Measurements from ENCODE around the gene JAM3.

The JAM3 gene

DNA sequence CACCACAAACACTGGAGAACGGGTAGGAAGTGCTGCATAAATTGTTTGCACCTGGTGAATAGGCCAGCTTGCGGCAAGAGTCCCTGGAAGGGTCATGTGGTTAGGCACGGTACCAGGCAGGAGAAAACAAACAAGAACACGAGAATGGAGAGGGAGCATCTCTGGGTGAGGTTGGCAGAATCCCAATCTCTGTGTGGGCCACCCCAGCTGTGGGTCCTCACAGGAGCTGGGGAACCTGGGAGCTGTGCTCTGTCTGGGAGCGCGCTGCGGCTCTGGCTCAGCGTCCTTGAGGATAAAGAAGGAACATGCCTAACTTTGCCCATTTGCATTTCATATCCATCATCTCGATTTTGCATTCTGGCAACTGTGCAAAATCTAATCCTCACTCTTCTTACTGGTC lies 46.1 kb upstream of the JAM3 start:
- Histone ChIP-seq H3K79me2 (ENCODE audit: insufficient read depth, low read length) (no peaks in the 10 kb centered on the region), H3K4me3 (ENCODE audit: low read depth in 1 of 2, low read length in 2 of 2) (no peak overlapping the region), H3K9me3 (ENCODE audit: insufficient read depth, low read length, severe bottlenecking) (no peaks in the 10 kb centered on the region), H3K4me2 (ENCODE audit: insufficient read depth, low read length) (no peak overlapping the region), H3K27me3 (ENCODE audit: insufficient read depth, low read length, poor library complexity) (peaks cover 31% of the 10 kb centered on the region), H4K20me1 (ENCODE audit: insufficient read depth, low read length) (no peaks in the 10 kb centered on the region; the same call in 1 of the 2 replicates), H2AFZ (ENCODE audit: low read depth, low read length) (no peak overlapping the region), H3K27ac (ENCODE audit: low read length) (no peak overlapping the region), H3K4me1 (ENCODE audit: insufficient read depth, low read length) (no peaks in the 10 kb centered on the region), H3K36me3 (ENCODE audit: insufficient read depth, low read length) (no peaks in the 10 kb centered on the region), H3K9ac (ENCODE audit: low read depth, low read length) (no peak overlapping the region)
- ATAC-seq (ENCODE audit: insufficient read depth, low read depth) (no peak), DNase-seq (no peak)
- TF ChIP-seq EZH2 (IDR thresholded peaks at IDR 0.05; ENCODE audit: borderline replicate concordance, low read depth, low read length, severe bottlenecking) = no peak

DNA sequence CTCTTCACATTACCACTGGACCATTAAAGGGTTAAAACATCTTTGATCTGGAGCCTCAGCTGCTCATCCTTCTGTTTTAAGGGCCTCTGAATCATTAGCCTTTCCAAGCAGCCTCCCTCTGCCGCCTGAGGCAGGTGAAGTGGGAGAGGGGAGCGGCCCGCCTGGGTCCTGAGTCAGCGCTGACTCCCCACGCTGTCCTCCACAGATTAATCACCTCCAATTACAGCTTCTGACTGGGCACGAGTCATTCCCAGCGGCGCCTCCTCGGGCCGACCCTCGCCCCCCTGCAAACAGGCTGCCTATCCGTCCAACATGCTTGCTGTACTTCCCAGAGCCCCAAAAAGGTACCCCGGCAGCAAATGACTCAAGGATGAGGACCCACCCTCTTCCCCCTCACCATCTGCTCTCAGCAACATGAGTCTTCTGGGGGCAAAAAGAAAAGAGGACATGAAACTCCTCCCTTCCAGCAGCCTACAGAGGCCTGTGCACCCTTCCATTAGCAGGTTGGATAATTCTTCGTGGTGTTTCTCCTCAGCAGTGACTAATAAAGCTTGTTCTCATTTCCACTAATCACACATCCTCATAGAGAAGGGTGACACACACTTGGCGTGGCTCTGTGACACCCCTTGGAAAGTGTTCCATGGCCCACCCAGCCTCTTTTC lies 44.3 kb upstream of the JAM3 start:
- no peak overlapping the region for H3K9ac ChIP-seq (ENCODE audit: low read depth, low read length)
- DNase-seq = no peak
- no peak overlapping the region for H3K27ac ChIP-seq (ENCODE audit: low read length)
- H3K4me1 ChIP-seq (ENCODE audit: insufficient read depth, low read length) = no peaks in the 10 kb centered on the region
- H3K36me3 ChIP-seq (ENCODE audit: insufficient read depth, low read length) = no peaks in the 10 kb centered on the region
- H3K27me3 ChIP-seq (ENCODE audit: insufficient read depth, low read length, poor library complexity) = peaks cover 29% of the 10 kb centered on the region
- H3K4me2 ChIP-seq (ENCODE audit: insufficient read depth, low read length) = no peak overlapping the region
- H3K9me3 ChIP-seq (ENCODE audit: insufficient read depth, low read length, severe bottlenecking) = no peaks in the 10 kb centered on the region
- TF ChIP-seq, protein P1, sequence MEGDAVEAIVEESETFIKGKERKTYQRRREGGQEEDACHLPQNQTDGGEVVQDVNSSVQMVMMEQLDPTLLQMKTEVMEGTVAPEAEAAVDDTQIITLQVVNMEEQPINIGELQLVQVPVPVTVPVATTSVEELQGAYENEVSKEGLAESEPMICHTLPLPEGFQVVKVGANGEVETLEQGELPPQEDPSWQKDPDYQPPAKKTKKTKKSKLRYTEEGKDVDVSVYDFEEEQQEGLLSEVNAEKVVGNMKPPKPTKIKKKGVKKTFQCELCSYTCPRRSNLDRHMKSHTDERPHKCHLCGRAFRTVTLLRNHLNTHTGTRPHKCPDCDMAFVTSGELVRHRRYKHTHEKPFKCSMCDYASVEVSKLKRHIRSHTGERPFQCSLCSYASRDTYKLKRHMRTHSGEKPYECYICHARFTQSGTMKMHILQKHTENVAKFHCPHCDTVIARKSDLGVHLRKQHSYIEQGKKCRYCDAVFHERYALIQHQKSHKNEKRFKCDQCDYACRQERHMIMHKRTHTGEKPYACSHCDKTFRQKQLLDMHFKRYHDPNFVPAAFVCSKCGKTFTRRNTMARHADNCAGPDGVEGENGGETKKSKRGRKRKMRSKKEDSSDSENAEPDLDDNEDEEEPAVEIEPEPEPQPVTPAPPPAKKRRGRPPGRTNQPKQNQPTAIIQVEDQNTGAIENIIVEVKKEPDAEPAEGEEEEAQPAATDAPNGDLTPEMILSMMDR (IDR thresholded peaks at IDR 0.05; ENCODE audit: borderline replicate concordance, extremely low read depth, low read length, poor library complexity, severe bottlenecking) = no peak
- no peak for TF ChIP-seq EZH2 (IDR thresholded peaks at IDR 0.05; ENCODE audit: borderline replicate concordance, low read depth, low read length, severe bottlenecking)
- H4K20me1 ChIP-seq (ENCODE audit: insufficient read depth, low read length) = no peaks in the 10 kb centered on the region; the same call in 1 of the 2 replicates
- ATAC-seq (ENCODE audit: insufficient read depth, low read depth) = no peak
- H3K4me3 ChIP-seq (ENCODE audit: low read depth in 1 of 2, low read length in 2 of 2) = no peak overlapping the region
- H3K79me2 ChIP-seq (ENCODE audit: insufficient read depth, low read length) = no peaks in the 10 kb centered on the region
- H2AFZ ChIP-seq (ENCODE audit: low read depth, low read length) = no peak overlapping the region

DNA sequence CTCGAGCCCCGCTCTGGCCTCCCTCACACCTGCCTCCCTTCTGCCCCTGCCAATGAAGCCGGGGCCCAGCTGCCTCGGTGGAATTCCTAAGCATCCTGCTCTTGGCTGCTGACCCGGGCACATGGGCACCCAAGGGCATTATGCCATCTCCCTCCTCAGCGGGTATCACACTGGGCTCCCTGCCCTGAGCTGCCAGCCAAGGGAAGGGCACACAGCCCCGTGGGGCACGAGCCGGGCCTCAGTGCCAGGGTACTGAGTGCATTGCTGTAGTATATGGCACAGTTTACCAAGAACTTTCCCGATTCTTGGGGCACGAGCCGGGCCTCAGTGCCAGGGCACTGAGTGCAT lies 43.8 kb upstream of the JAM3 start:
- Histone ChIP-seq H3K27ac (ENCODE audit: low read length) (no peak overlapping the region), H3K9me3 (ENCODE audit: insufficient read depth, low read length, severe bottlenecking) (no peaks in the 10 kb centered on the region), H3K4me3 (ENCODE audit: low read depth in 1 of 2, low read length in 2 of 2) (no peak overlapping the region), H3K4me1 (ENCODE audit: insufficient read depth, low read length) (no peaks in the 10 kb centered on the region), H3K4me2 (ENCODE audit: insufficient read depth, low read length) (no peak overlapping the region), H4K20me1 (ENCODE audit: insufficient read depth, low read length) (no peaks in the 10 kb centered on the region; the same call in none of the 2 replicates), H3K79me2 (ENCODE audit: insufficient read depth, low read length) (no peaks in the 10 kb centered on the region), H3K9ac (ENCODE audit: low read depth, low read length) (no peak overlapping the region), H3K36me3 (ENCODE audit: insufficient read depth, low read length) (no peaks in the 10 kb centered on the region), H3K27me3 (ENCODE audit: insufficient read depth, low read length, poor library complexity) (peaks cover 33% of the 10 kb centered on the region), H2AFZ (ENCODE audit: low read depth, low read length) (no peak overlapping the region)
- TF ChIP-seq, protein P1 (IDR thresholded peaks at IDR 0.05; ENCODE audit: borderline replicate concordance, extremely low read depth, low read length, poor library complexity, severe bottlenecking) = no peak
- no peak for TF ChIP-seq EZH2 (IDR thresholded peaks at IDR 0.05; ENCODE audit: borderline replicate concordance, low read depth, low read length, severe bottlenecking)
- ATAC-seq (ENCODE audit: insufficient read depth, low read depth) (no peak), DNase-seq (no peak)

DNA sequence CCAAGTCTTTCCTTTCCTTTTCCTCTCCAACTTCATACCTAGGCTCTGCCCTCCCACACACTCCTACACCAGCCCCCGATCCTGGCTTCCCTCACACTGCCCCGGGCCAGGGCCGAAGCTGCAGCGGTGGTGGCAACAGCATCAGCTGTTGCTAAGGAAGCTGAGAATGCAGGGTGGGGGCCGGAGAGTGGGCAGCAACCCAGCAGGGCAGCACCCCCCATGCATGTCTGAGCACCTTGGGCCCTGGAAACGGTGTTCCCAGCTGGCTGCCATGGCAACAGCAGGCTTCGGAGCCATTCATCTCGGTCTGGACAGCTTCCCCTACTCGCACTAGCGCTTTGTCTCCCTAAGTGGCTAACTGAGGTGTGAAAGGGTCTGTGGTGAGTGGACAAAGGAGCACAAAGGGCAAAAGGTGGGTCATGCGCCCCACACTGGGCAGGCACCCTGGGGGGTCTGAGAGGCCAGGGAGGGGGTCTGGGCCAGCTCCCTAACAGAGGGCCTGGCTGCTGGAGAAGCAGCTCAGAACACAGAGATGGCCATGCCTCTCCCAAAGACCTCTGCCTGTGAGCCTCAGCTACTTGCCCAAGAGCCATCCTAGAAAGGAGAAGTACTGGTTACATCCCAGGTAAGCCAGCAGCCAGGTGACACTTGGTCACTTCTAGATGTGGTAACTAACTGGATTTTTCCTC lies 42.1 kb upstream of the JAM3 start:
- Histone ChIP-seq H3K27me3 (ENCODE audit: insufficient read depth, low read length, poor library complexity) (peaks cover 20% of the 10 kb centered on the region), H3K4me2 (ENCODE audit: insufficient read depth, low read length) (no peak overlapping the region), H3K79me2 (ENCODE audit: insufficient read depth, low read length) (no peaks in the 10 kb centered on the region), H3K27ac (ENCODE audit: low read length) (no peak overlapping the region), H2AFZ (ENCODE audit: low read depth, low read length) (no peak overlapping the region), H3K9me3 (ENCODE audit: insufficient read depth, low read length, severe bottlenecking) (no peaks in the 10 kb centered on the region), H3K4me1 (ENCODE audit: insufficient read depth, low read length) (no peaks in the 10 kb centered on the region), H3K9ac (ENCODE audit: low read depth, low read length) (no peak overlapping the region), H3K36me3 (ENCODE audit: insufficient read depth, low read length) (no peaks in the 10 kb centered on the region), H3K4me3 (ENCODE audit: low read depth in 1 of 2, low read length in 2 of 2) (no peak overlapping the region), H4K20me1 (ENCODE audit: insufficient read depth, low read length) (no peaks in the 10 kb centered on the region; the same call in none of the 2 replicates)
- DNase-seq (no peak), ATAC-seq (ENCODE audit: insufficient read depth, low read depth) (no peak)
- no peak for TF ChIP-seq EZH2 (IDR thresholded peaks at IDR 0.05; ENCODE audit: borderline replicate concordance, low read depth, low read length, severe bottlenecking)
- TF ChIP-seq, protein P1 (IDR thresholded peaks at IDR 0.05; ENCODE audit: borderline replicate concordance, extremely low read depth, low read length, poor library complexity, severe bottlenecking) = no peak
